Skin of body (tissue), 1 donor: ENCODE results near the gene UBE2D4. TPM values are rescaled to one million over a fixed set of nuclear protein-coding genes. Genes with fewer than 3 reads are reported as not detected.

Experiments used
- total RNA-seq: library from RNA; depleted of rRNA; stranded (reverse); fragments of >200 nt; gene quantifications from one replicate; pipeline ENCODE4 v1.2.3, GENCODE V29; 2014

Gene UBE2D4
- total RNA-seq, 1 donor from 2014 or later: 6.9 TPM

Other genes starting within 250 kb of the UBE2D4 start
- gene COA1, start 196.9 kb upstream of the UBE2D4 start, total RNA-seq: 47.9 TPM
- 19.0 TPM for gene BLVRA, start 167.8 kb upstream of the UBE2D4 start, total RNA-seq
- 22.5 TPM for gene MRPS24, start 56.9 kb upstream of the UBE2D4 start, total RNA-seq
- 18.3 TPM for gene URGCP, start 19.8 kb upstream of the UBE2D4 start, total RNA-seq
- 0.10 TPM for gene SPDYE1, start 71.5 kb downstream of the UBE2D4 start, total RNA-seq
- 47.2 TPM for gene DBNL, start 118.3 kb downstream of the UBE2D4 start, total RNA-seq
- gene PGAM2, start 139.1 kb downstream of the UBE2D4 start, total RNA-seq: 45.8 TPM
- gene POLM, start 156.1 kb downstream of the UBE2D4 start, total RNA-seq: 10.8 TPM
- gene AEBP1, start 177.9 kb downstream of the UBE2D4 start, total RNA-seq: 56.3 TPM
- 46.2 TPM for gene POLD2, start 197.1 kb downstream of the UBE2D4 start, total RNA-seq
- 2.0 TPM for gene MYL7, start 214.9 kb downstream of the UBE2D4 start, total RNA-seq